GM23338 (cell line): ENCODE results near the gene ZGPAT.

Experiments used
- EZH2 ChIP-seq: fragments of 200-600 bp; sonication (generic); IDR thresholded peaks from one replicate; pipeline ENCODE4 v1.8.0; 2017; ENCODE audit warnings: antibody characterized with exemption, mild to moderate bottlenecking, low read depth; ENCODE audit not compliant: unreplicated experiment
- TF ChIP-seq, protein P1 (sequence below), 2 experiments: fragments of 200-600 bp in 1 of 2; sonication (generic) in 1 of 2; conservative IDR thresholded peaks; 2 replicates each; pipeline versions ENCODE4 v1.5.1 to v1.6.1; 2016 to 2017; ENCODE audit warnings: antibody characterized with exemption in 2 of 2, low read depth in 2 of 2, mild to moderate bottlenecking in 2 of 2, moderate library complexity in 1 of 2

GRCh38 chr20:63709149-63709527, 1.3 kb downstream of the ZGPAT start:
- no peak for TF ChIP-seq EZH2
- TF ChIP-seq, protein P1, sequence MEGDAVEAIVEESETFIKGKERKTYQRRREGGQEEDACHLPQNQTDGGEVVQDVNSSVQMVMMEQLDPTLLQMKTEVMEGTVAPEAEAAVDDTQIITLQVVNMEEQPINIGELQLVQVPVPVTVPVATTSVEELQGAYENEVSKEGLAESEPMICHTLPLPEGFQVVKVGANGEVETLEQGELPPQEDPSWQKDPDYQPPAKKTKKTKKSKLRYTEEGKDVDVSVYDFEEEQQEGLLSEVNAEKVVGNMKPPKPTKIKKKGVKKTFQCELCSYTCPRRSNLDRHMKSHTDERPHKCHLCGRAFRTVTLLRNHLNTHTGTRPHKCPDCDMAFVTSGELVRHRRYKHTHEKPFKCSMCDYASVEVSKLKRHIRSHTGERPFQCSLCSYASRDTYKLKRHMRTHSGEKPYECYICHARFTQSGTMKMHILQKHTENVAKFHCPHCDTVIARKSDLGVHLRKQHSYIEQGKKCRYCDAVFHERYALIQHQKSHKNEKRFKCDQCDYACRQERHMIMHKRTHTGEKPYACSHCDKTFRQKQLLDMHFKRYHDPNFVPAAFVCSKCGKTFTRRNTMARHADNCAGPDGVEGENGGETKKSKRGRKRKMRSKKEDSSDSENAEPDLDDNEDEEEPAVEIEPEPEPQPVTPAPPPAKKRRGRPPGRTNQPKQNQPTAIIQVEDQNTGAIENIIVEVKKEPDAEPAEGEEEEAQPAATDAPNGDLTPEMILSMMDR (conservative IDR thresholded peaks at IDR 0.05; ENCODE audit: low read depth in 2 of 2), result no peak
